Rectal smooth muscle tissue (tissue), 1 donor: ENCODE results near the gene TCP11L1.
A peak's percentile ranks its signal among the peaks of the same experiment; 100 is the strongest.
"Not testable (repeated sequence)": the region's sequence is repeated elsewhere in the genome, so short reads cannot be mapped to it uniquely, and the experiment has no call there.

Experiments used
- H3K27ac ChIP-seq: one replicate; pipeline ENCODE4 v1.7.0; 2013; ENCODE audit warnings: low read depth, low read length, inconsistent platforms
- H3K27me3 ChIP-seq: one replicate; pipeline ENCODE4 v1.7.0; 2013; ENCODE audit warnings: low read length; ENCODE audit not compliant: control insufficient read depth, insufficient read depth
- H3K36me3 ChIP-seq: one replicate; pipeline ENCODE4 v1.7.0; 2013; ENCODE audit warnings: low read length; ENCODE audit not compliant: control insufficient read depth, insufficient read depth
- H3K4me1 ChIP-seq: one replicate; pipeline ENCODE4 v1.7.0; 2013; ENCODE audit warnings: low read length; ENCODE audit not compliant: control insufficient read depth, insufficient read depth
- H3K4me3 ChIP-seq: one replicate; pipeline ENCODE4 v1.7.0; 2013; ENCODE audit warnings: low read length
- H3K9ac ChIP-seq: one replicate; pipeline ENCODE4 v1.7.0; 2013; ENCODE audit warnings: low read length

The TCP11L1 gene

GRCh38 chr11:33040033-33040861, 875 bp downstream of the TCP11L1 start:
- Histone ChIP-seq H3K4me1 (peaks cover 10% of the 10 kb centered on the region), H3K36me3 (peaks cover 3% of the 10 kb centered on the region)

GRCh38 chr11:33040862-33041453, 1.6 kb downstream of the TCP11L1 start:
- Histone ChIP-seq H3K27ac (peak overlapping the region; percentile 91), H3K36me3 (peaks cover 3% of the 10 kb centered on the region), H3K9ac (no peak overlapping the region), H3K4me3 (peak overlapping the region; percentile 72), H3K27me3 (no peaks in the 10 kb centered on the region), H3K4me1 (peaks cover 10% of the 10 kb centered on the region)

More at GRCh38 chr11:33040033-33040861, 875 bp downstream of the TCP11L1 start:
- Histone ChIP-seq H3K4me3 (peak overlapping the region; percentile 72), H3K27me3 (no peaks in the 10 kb centered on the region), H3K9ac (peak overlapping the region; percentile 80), H3K27ac (peak overlapping the region; percentile 91)

- no peak overlapping the region for H3K27ac ChIP-seq
- H3K27me3 ChIP-seq, result no peaks in the 10 kb centered on the region
- H3K4me3 ChIP-seq, result no peak overlapping the region
- peaks cover 3% of the 10 kb centered on the region for H3K36me3 ChIP-seq
- peaks cover 10% of the 10 kb centered on the region for H3K4me1 ChIP-seq
- no peak overlapping the region for H3K9ac ChIP-seq
Observed at GRCh38 chr11:33043221-33043830, 4.0 kb downstream of the TCP11L1 start.

- no peak overlapping the region for H3K9ac ChIP-seq
- H3K27ac ChIP-seq, result no peak overlapping the region
- H3K4me3 ChIP-seq, result no peak overlapping the region
- H3K27me3 ChIP-seq, result no peaks in the 10 kb centered on the region
- H3K4me1 ChIP-seq, result peaks cover 10% of the 10 kb centered on the region
- H3K36me3 ChIP-seq, result peaks cover 3% of the 10 kb centered on the region
Observed at GRCh38 chr11:33044285-33044756, 4.9 kb downstream of the TCP11L1 start.

- H3K27ac ChIP-seq, result no peak overlapping the region
- peaks cover 4% of the 10 kb centered on the region for H3K4me1 ChIP-seq
- no peaks in the 10 kb centered on the region for H3K27me3 ChIP-seq
- peaks cover 3% of the 10 kb centered on the region for H3K36me3 ChIP-seq
- H3K9ac ChIP-seq, result no peak overlapping the region
- no peak overlapping the region for H3K4me3 ChIP-seq
Observed at GRCh38 chr11:33045551-33046255, 6.3 kb downstream of the TCP11L1 start.

GRCh38 chr11:33048701-33049100, 9.3 kb downstream of the TCP11L1 start:
- H3K27me3 ChIP-seq, H3K4me1 ChIP-seq, H3K27ac ChIP-seq, H3K9ac ChIP-seq, H3K4me3 ChIP-seq, H3K36me3 ChIP-seq: not testable (repeated sequence)

- H3K4me1 ChIP-seq, H3K27ac ChIP-seq, H3K36me3 ChIP-seq, H3K27me3 ChIP-seq, H3K4me3 ChIP-seq, H3K9ac ChIP-seq: not testable (repeated sequence)
Observed at GRCh38 chr11:33049565-33050408, 10.4 kb downstream of the TCP11L1 start.

- peaks cover 2% of the 10 kb centered on the region for H3K36me3 ChIP-seq
- no peak overlapping the region for H3K27ac ChIP-seq
Observed at GRCh38 chr11:33052231-33052630, 12.9 kb downstream of the TCP11L1 start.

GRCh38 chr11:33055375-33055774, 16.0 kb downstream of the TCP11L1 start:
- Histone ChIP-seq H3K27me3 (peaks cover 2% of the 10 kb centered on the region), H3K4me1 (peaks cover under 1% of the 10 kb centered on the region), H3K36me3 (peaks cover 9% of the 10 kb centered on the region), H3K9ac (no peak overlapping the region), H3K27ac (no peak overlapping the region), H3K4me3 (no peak overlapping the region)

More at GRCh38 chr11:33052231-33052630, 12.9 kb downstream of the TCP11L1 start:
- Histone ChIP-seq H3K4me1 (no peaks in the 10 kb centered on the region), H3K4me3 (no peak overlapping the region), H3K9ac (no peak overlapping the region), H3K27me3 (peaks cover 2% of the 10 kb centered on the region)

- peaks cover 9% of the 10 kb centered on the region for H3K36me3 ChIP-seq
- no peak overlapping the region for H3K9ac ChIP-seq
- no peak overlapping the region for H3K4me3 ChIP-seq
- H3K27ac ChIP-seq, result no peak overlapping the region
- peaks cover 12% of the 10 kb centered on the region for H3K4me1 ChIP-seq
- peaks cover 2% of the 10 kb centered on the region for H3K27me3 ChIP-seq
Observed at GRCh38 chr11:33057284-33057683, 17.9 kb downstream of the TCP11L1 start.

- Histone ChIP-seq H3K4me3 (no peak overlapping the region), H3K27me3 (peaks cover 2% of the 10 kb centered on the region), H3K4me1 (peaks cover 32% of the 10 kb centered on the region), H3K36me3 (peaks cover 9% of the 10 kb centered on the region), H3K27ac (peak overlapping the region; percentile 10), H3K9ac (no peak overlapping the region)
Observed at GRCh38 chr11:33059331-33060007, 20.1 kb downstream of the TCP11L1 start.
